WI38 (cell line): Measurements from ENCODE around the gene PDCD11.

ENCODE experiments used
- H3K4me3 ChIP-seq: 2 replicates; pipeline ENCODE4 v1.5.1; 2011; ENCODE audit warnings: low read depth, mild to moderate bottlenecking, control low read depth, low read length
- CTCF ChIP-seq: IDR thresholded peaks from 2 replicates; pipeline ENCODE4 v1.5.1; 2012; ENCODE audit warnings: low read depth, mild to moderate bottlenecking, control low read depth, low read length

The PDCD11 gene

DNA sequence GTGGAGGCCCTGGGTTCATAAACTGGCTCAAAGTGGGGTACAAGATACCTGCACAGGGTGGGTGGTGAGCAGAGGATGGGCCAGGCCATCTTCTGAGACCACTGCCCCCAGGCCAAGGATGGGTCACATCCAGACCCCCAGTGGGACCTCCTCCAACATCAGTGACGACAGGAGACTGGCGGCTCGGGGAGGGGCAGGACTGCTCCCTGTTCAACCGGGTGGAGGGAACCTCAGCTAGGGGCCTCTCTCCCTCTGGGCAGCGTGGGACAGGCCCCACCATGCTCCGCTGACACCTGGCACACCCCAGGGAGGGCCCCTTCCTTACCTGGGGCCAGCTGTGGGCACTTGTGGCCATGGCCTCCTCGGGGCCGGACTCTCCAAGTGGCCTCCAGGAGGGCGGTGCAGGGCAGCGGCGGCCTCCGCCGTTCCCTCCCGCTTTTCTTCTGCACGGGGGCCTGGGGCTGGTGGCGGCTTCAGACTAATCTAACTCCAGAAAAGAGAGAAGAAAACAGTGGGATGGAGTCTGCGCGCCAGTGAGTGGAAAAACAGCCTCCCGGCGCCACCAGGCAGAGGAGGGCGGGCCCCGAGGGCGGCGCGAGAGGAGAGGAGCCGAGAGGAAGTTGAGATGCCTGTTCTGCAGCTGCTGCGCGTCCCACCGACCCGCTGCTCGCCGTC, 55.5 kb downstream of the PDCD11 start, which contains the start of gene CALHM2:
Gene CALHM2, minus strand, starts transcription at position 540 of the 675 bp plus-strand sequence. CDS start 2,429 bp downstream, outside the sequence.
- TF ChIP-seq CTCF = no peak
- peak within 1 kb of the TSS; percentile 61 for H3K4me3 ChIP-seq

GRCh38 chr10:103452506-103453230, 56.2 kb downstream of the PDCD11 start:
- TF ChIP-seq CTCF = no peak
- peak overlapping the region; percentile 61 for H3K4me3 ChIP-seq

DNA sequence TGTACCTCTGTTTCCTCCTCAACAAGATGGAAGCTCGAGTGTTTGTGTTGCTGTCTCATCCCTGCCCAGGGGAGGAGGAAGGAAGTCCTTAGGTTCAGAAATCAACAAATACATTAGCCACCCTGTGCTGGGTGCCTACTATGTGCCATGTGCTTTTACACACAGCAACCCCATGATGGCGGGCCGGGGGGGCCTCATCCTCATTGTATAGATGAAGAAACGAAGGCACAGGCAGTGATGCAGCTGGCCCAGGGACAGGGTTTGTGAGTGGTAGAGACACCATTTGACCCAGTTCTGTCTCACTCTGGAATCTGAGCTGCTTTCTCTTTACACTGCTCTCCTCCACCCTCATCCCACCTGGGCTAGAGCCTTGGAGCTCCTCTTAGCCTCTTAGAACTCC, 57.6 kb downstream of the PDCD11 start:
- no peak for TF ChIP-seq CTCF
- H3K4me3 ChIP-seq = no peak overlapping the region

- no peak for TF ChIP-seq CTCF
- H3K4me3 ChIP-seq = no peak overlapping the region
Measured at GRCh38 chr10:103455235-103455634, 58.8 kb downstream of the PDCD11 start.

DNA sequence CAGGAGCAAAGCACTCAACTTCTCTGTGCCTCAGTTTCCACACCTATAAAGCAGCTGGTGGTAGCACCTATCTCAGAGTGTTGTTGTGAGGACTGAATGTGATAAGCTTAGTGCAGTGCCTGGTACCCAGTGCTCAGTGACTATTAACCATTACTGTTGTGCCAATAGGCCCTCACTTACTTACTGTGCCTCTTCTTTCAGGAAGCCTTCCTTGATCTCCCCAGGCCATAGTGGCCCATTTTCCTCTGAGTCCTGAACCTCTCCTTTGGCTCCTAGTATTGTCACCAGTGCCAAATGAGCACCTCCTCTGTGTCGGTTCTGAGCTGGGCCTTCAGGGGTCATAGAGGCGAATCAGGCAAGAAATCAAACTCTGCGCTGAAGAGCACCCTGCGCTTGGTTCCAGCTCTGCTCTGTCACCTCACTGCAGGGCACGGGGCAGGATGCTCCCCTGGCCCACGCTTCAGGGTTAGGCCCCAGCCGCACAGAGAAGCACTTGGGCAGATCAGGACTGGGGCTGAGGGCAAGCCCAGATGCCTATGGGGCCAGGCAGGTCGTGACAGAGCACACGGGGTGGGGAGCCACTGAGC, 59.7 kb downstream of the PDCD11 start:
- TF ChIP-seq CTCF = no peak
- H3K4me3 ChIP-seq = no peak overlapping the region

DNA sequence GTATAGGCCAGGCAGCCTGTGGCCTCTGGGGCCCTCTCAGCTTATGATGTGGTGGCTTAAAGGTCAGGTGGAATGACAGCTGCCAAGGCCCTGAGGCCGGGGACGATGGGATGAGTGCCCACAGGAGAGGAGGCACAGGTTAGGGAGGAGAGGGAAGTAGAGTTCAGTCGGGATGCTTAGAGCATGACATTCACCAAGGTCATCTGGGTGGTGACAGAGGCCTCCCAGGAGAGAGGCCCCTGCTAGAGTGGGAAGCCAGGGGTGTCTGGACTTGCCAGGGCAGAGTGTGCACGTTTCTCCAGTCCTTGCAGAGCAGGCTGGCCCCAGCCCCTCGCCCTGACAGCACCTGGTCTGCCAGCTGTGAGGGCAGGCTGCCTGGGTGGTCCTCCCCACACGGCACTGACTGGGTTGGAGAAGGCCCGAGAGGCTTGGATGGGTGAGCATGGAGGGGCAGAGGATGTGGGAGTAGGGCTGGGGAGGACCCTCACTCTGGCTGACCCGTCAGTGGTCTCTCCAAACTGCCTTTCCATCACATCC, 60.8 kb downstream of the PDCD11 start:
- H3K4me3 ChIP-seq = no peak overlapping the region
- no peak for TF ChIP-seq CTCF
